OCI-LY3 (cell line): ENCODE results near the gene DECR2.
A peak's percentile ranks its signal among the peaks of the same experiment; 100 is the strongest.
"Not testable (repeated sequence)": the region's sequence is repeated elsewhere in the genome, so short reads cannot be mapped to it uniquely, and the experiment has no call there.

Experiments
- H2AFZ ChIP-seq: fragments of 200-600, 300-600 bp; shearing (Covaris generic); 2 replicates; pipeline ENCODE4 v1.6.0; 2014; ENCODE audit warnings: antibody characterized with exemption, low read depth, low read length
- H3K27ac ChIP-seq: fragments of 200-600, 300-600 bp; sonication (generic); 2 replicates; pipeline ENCODE4 v1.5.1; 2014; ENCODE audit warnings: mild to moderate bottlenecking, low read length, moderate library complexity, mixed read lengths
- H3K27me3 ChIP-seq: fragments of 200-600, 300-600 bp; sonication (generic); 2 replicates; pipeline ENCODE4 v1.6.1; 2014; ENCODE audit warnings: low read depth, low read length, mixed read lengths
- H3K36me3 ChIP-seq: fragments of 200-600, 300-600 bp; sonication (generic); replicated peaks from 2 replicates; pipeline ENCODE3; 2014; ENCODE audit warnings: low read depth, low read length, mixed read lengths
- H3K4me1 ChIP-seq: fragments of 300-600, 200-600 bp; sonication (generic); 2 replicates; pipeline ENCODE4 v1.6.1; 2014; ENCODE audit warnings: low read length, mixed read lengths
- H3K4me2 ChIP-seq: fragments of 200-600, 300-600 bp; sonication (generic); 2 replicates; pipeline ENCODE4 v1.6.1; 2014; ENCODE audit warnings: low read length, mixed read lengths
- H3K4me3 ChIP-seq: fragments of 300-600, 200-600 bp; sonication (generic); 2 replicates; pipeline ENCODE4 v1.5.1; 2014; ENCODE audit warnings: antibody characterized with exemption, mild to moderate bottlenecking, low read length, moderate library complexity
- H3K79me2 ChIP-seq: fragments of 300-600, 200-600 bp; shearing (Covaris generic); 2 replicates; pipeline ENCODE4 v1.6.1; 2014; ENCODE audit warnings: mild to moderate bottlenecking, low read length, mixed read lengths
- H3K9ac ChIP-seq: fragments of 300-600, 200-600 bp; shearing (Covaris generic); 2 replicates; pipeline ENCODE4 v1.6.0; 2014; ENCODE audit warnings: mild to moderate bottlenecking, low read length, moderate library complexity
- H3K9me3 ChIP-seq: fragments of 200-600, 300-600 bp; shearing (Covaris generic); 2 replicates; pipeline ENCODE4 v1.6.1; 2014; ENCODE audit warnings: low read length, mixed read lengths; ENCODE audit not compliant: insufficient read depth
- H4K20me1 ChIP-seq: fragments of 200-600, 300-600 bp; sonication (generic); 2 replicates; pipeline ENCODE4 v1.6.1; 2016; ENCODE audit warnings: low read length, mixed read lengths; ENCODE audit not compliant: insufficient read depth
- CTCF ChIP-seq: fragments of 200-600, 300-600 bp; sonication (generic); IDR thresholded peaks from 2 replicates; pipeline ENCODE4 v1.5.1; 2014; ENCODE audit warnings: antibody characterized with exemption, low read length, low read depth
- EZH2phosphoT487 ChIP-seq: fragments of 200-600 bp; shearing (Covaris generic); IDR thresholded peaks from 2 replicates; pipeline ENCODE4 v1.6.1; 2018; ENCODE audit warnings: antibody characterized with exemption, mixed run types, low read depth

Gene DECR2

GRCh38 chr16:361872-362701 lies 39.6 kb upstream of the DECR2 start:
- no peak overlapping the region for H3K9ac ChIP-seq
- no peaks in the 10 kb centered on the region; the same call in 1 of the 2 replicates for H3K4me1 ChIP-seq
- peak overlapping the region; percentile 82 for H3K4me2 ChIP-seq
- H4K20me1 ChIP-seq = no peaks in the 10 kb centered on the region
- no peaks in the 10 kb centered on the region for H3K27me3 ChIP-seq
- no peaks in the 10 kb centered on the region for H3K79me2 ChIP-seq
- H3K4me3 ChIP-seq = peak overlapping the region; percentile 59
- peaks cover 7% of the 10 kb centered on the region for H3K36me3 ChIP-seq
- peak overlapping the region; percentile 76; the same call in 1 of the 2 replicates for H2AFZ ChIP-seq
- no peak for TF ChIP-seq EZH2phosphoT487
- peak; percentile 81 for TF ChIP-seq CTCF
- no peaks in the 10 kb centered on the region for H3K9me3 ChIP-seq
- no peak overlapping the region for H3K27ac ChIP-seq

- H3K4me2 ChIP-seq = peak overlapping the region; percentile 82
Observed at GRCh38 chr16:362702-362999, 39.0 kb upstream of the DECR2 start.

GRCh38 chr16:363110-363765 lies 38.4 kb upstream of the DECR2 start:
- Histone ChIP-seq H3K36me3 (peaks cover 16% of the 10 kb centered on the region), H3K4me1 (no peaks in the 10 kb centered on the region; the same call in 1 of the 2 replicates), H3K27me3 (no peaks in the 10 kb centered on the region), H3K4me2 (0 out of 2 replicates have a peak overlapping the region, but pooled peaks have one; percentile 5), H3K9me3 (no peaks in the 10 kb centered on the region), H4K20me1 (no peaks in the 10 kb centered on the region), H3K27ac (no peak overlapping the region), H2AFZ (no peak overlapping the region), H3K4me3 (no peak overlapping the region), H3K9ac (no peak overlapping the region), H3K79me2 (no peaks in the 10 kb centered on the region)
- TF ChIP-seq CTCF = no peak
- TF ChIP-seq EZH2phosphoT487 = no peak

More at GRCh38 chr16:362702-362999, 39.0 kb upstream of the DECR2 start:
- H3K27me3 ChIP-seq, H3K27ac ChIP-seq, H3K4me1 ChIP-seq, H3K9me3 ChIP-seq, H4K20me1 ChIP-seq, H3K79me2 ChIP-seq, H3K9ac ChIP-seq, H2AFZ ChIP-seq: not testable (repeated sequence)
- peaks cover 10% of the 10 kb centered on the region for H3K36me3 ChIP-seq
- H3K4me3 ChIP-seq = peak overlapping the region; percentile 59; the same call in 1 of the 2 replicates

- H3K4me3 ChIP-seq = no peak overlapping the region
- H4K20me1 ChIP-seq = no peaks in the 10 kb centered on the region
- H3K36me3 ChIP-seq = peaks cover 17% of the 10 kb centered on the region
- H3K4me2 ChIP-seq = 0 out of 2 replicates have a peak overlapping the region, but pooled peaks have one; percentile 5
- no peaks in the 10 kb centered on the region; the same call in 1 of the 2 replicates for H3K4me1 ChIP-seq
- no peaks in the 10 kb centered on the region for H3K79me2 ChIP-seq
- H2AFZ ChIP-seq = no peak overlapping the region
- H3K9ac ChIP-seq = no peak overlapping the region
- TF ChIP-seq EZH2phosphoT487 = no peak
- no peak for TF ChIP-seq CTCF
- no peak overlapping the region for H3K27ac ChIP-seq
- H3K27me3 ChIP-seq = no peaks in the 10 kb centered on the region
- H3K9me3 ChIP-seq = no peaks in the 10 kb centered on the region
Observed at GRCh38 chr16:363766-364490, 37.8 kb upstream of the DECR2 start.
